Kidney tubule cell (primary cell): ENCODE measurements around the gene DLX1.
"Not testable (repeated sequence)": the region's sequence is repeated elsewhere in the genome, so short reads cannot be mapped to it uniquely, and the experiment has no call there.

Experiments used
- DNase-seq: peaks from one replicate; pipeline ENCODE4 v3.0.0-alpha.2; 2018; ENCODE audit warnings: low spot score

DLX1 gene

GRCh38 chr2:172114579-172114978 is 29.3 kb downstream of the DLX1 start:
- no peak for DNase-seq

GRCh38 chr2:172116107-172116506 is 30.8 kb downstream of the DLX1 start:
- no peak for DNase-seq

GRCh38 chr2:172119089-172119488 is 33.8 kb downstream of the DLX1 start:
- DNase-seq: peak; percentile 67

- DNase-seq: no peak
Measured at GRCh38 chr2:172120118-172120517, 34.8 kb downstream of the DLX1 start.

GRCh38 chr2:172128484-172128883 is 43.2 kb downstream of the DLX1 start:
- no peak for DNase-seq

GRCh38 chr2:172129404-172129803 is 44.1 kb downstream of the DLX1 start:
- DNase-seq: no peak

- no peak for DNase-seq
Measured at GRCh38 chr2:172131713-172132555, 46.6 kb downstream of the DLX1 start.

GRCh38 chr2:172134270-172134669 is 49.0 kb downstream of the DLX1 start:
- DNase-seq: no peak

GRCh38 chr2:172135446-172135845 is 50.1 kb downstream of the DLX1 start:
- DNase-seq: no peak

- DNase-seq: no peak
Measured at GRCh38 chr2:172137109-172137508, 51.8 kb downstream of the DLX1 start.

- DNase-seq: no peak
Measured at GRCh38 chr2:172137943-172138342, 52.6 kb downstream of the DLX1 start.

- not testable (repeated sequence) for DNase-seq
Measured at GRCh38 chr2:172138727-172139126, 53.4 kb downstream of the DLX1 start.
